ENCODE data around the gene FH. TPM values are rescaled to one million over a fixed set of nuclear protein-coding genes. Genes with fewer than 3 reads are reported as not detected.

The FH gene
- total and polyA plus RNA-seq, 10 of the 15 experiments (the other 5 are each of a cell fraction or from before 2014, with no cell fraction given), result 44.7 to 124 (median 76.2) TPM

- no peak for ATAC-seq
- no peak for DNase-seq (ENCODE audit: low read depth, low spot score)
- Histone ChIP-seq H3K36me3 (ENCODE audit: control insufficient read depth in 2 of 2, insufficient read depth in 2 of 2, low read length in 1 of 2) (no peaks in the 10 kb centered on the region), H3K9me3 (replicated peaks; ENCODE audit: control insufficient read depth, insufficient read depth, low read length) (no peaks in the 10 kb centered on the region; the same call in 2 of the 3 replicates), H3K79me2 (ENCODE audit: control insufficient read depth, insufficient read depth, low read length) (no peaks in the 10 kb centered on the region), H4K20me1 (ENCODE audit: control insufficient read depth, insufficient read depth) (no peaks in the 10 kb centered on the region), H3K4me2 (ENCODE audit: control insufficient read depth, insufficient read depth) (no peak overlapping the region), H2AFZ (ENCODE audit: control insufficient read depth, low read depth, low read length) (no peak overlapping the region), H3K27me3 (replicated peaks in 1 of 2; ENCODE audit: control insufficient read depth in 2 of 2, insufficient read depth in 2 of 2, low read length in 1 of 2) (no peaks in the 10 kb centered on the region), H3K4me1 (ENCODE audit: control insufficient read depth, insufficient read depth, low read length) (peaks cover 3% of the 10 kb centered on the region; the same call in 1 of the 2 replicates), H3K9ac (ENCODE audit: control insufficient read depth, insufficient read depth, low read length) (no peak overlapping the region), H3K27ac (ENCODE audit: control insufficient read depth, insufficient read depth) (no peak overlapping the region), H3K4me3 (no peak overlapping the region)
- in situ Hi-C loops (cut with MboI) (loop anchor here (10.0 kb wide), 2 partner anchors 604 to 754 kb away; no protein-coding TSS in a partner anchor), intact Hi-C loops (cut with micrococcal nuclease; ENCODE audit: unreplicated experiment) (loop anchor here (5.0 kb wide), 2 partner anchors 521 to 601 kb away; no protein-coding TSS in a partner anchor)
- 95% methylated on average over 1 of the region's 1 CpG for WGBS (ENCODE audit: insufficient coverage, insufficient replicate concordance, low lambda C conversion rate, missing lambda C conversion rate)
- no TSS peak for BruUV-seq (replicated peaks)
- ChIA-PET SMC1A (ENCODE audit: uncharacterized antibody, unreplicated experiment) (interaction anchor here (1.0 kb wide), 1 partner anchor 601 kb away, joined by 3 read pairs; no protein-coding TSS in a partner anchor), CTCF (no interaction called here), RAD21 (ENCODE audit: unreplicated experiment) (no interaction called here), POLR2A (no interaction called here)
- TF ChIP-seq JUNB (IDR thresholded peaks at IDR 0.05), result no peak
- TF ChIP-seq RELA (IDR thresholded peaks at IDR 0.05; ENCODE audit: borderline replicate concordance, partially characterized antibody), result no peak
- TF ChIP-seq TBL1XR1 (IDR thresholded peaks at IDR 0.05; ENCODE audit: low read depth, low read length), result no peak
- TF ChIP-seq ZNF217 (IDR thresholded peaks at IDR 0.05), result no peak
- TF ChIP-seq NFIC (IDR thresholded peaks at IDR 0.05; ENCODE audit: low read depth, low read length), result no peak
- no peak for TF ChIP-seq EZH2 (IDR thresholded peaks at IDR 0.05; ENCODE audit: borderline replicate concordance, control insufficient read depth, low read depth, low read length)
- no peak for TF ChIP-seq E4F1 (IDR thresholded peaks at IDR 0.05; ENCODE audit: borderline replicate concordance, partially characterized antibody)
- TF ChIP-seq HDGF (IDR thresholded peaks at IDR 0.05), result no peak
- TF ChIP-seq IRF4 (IDR thresholded peaks at IDR 0.05; ENCODE audit: low read depth, low read length), result no peak
- TF ChIP-seq NR2C1 (IDR thresholded peaks at IDR 0.05), result no peak
- no peak for TF ChIP-seq RCOR1 (conservative IDR thresholded peaks at IDR 0.05; ENCODE audit: low read depth, low read length)
- FAIRE-seq, result no peak
These were observed 30.8 kb downstream of the FH start for GRCh38 chr1:241488739-241489138.
